GM18499 (cell line): ENCODE results near the gene ZKSCAN5.
A peak's percentile ranks its signal among the peaks of the same experiment; 100 is the strongest.
"Not testable (repeated sequence)": the region's sequence is repeated elsewhere in the genome, so short reads cannot be mapped to it uniquely, and the experiment has no call there.

Experiments used
- ATAC-seq: cut with Tn5 transposase; IDR thresholded peaks from one replicate; pipeline ENCODE4 v1.9.1; 2021; ENCODE audit warnings: moderate number of reproducible peaks; ENCODE audit not compliant: insufficient read depth, unreplicated experiment

Gene ZKSCAN5

GRCh38 chr7:99551334-99551733, 46.9 kb downstream of the ZKSCAN5 start:
- ATAC-seq: no peak

GRCh38 chr7:99551767-99552463, 47.5 kb downstream of the ZKSCAN5 start, which contains the start of gene FAM200A:
TSS of gene FAM200A (minus strand) at chr7:99552114. CDS start at chr7:99548407, 3,707 bp downstream.
- ATAC-seq: peak; percentile 72

- ATAC-seq: no peak
These were observed 48.6 kb downstream of the ZKSCAN5 start for GRCh38 chr7:99553039-99553438.

GRCh38 chr7:99554939-99555338, 50.5 kb downstream of the ZKSCAN5 start:
- ATAC-seq: no peak

- no peak for ATAC-seq
These were observed 52.7 kb downstream of the ZKSCAN5 start for GRCh38 chr7:99557196-99557607.

- no peak for ATAC-seq
These were observed 53.5 kb downstream of the ZKSCAN5 start for GRCh38 chr7:99557940-99558305.

GRCh38 chr7:99558306-99559174, 54.1 kb downstream of the ZKSCAN5 start, which contains the start of gene ZNF655:
TSS of gene ZNF655 (plus strand) at chr7:99558642. CDS start at chr7:99560560, 1,918 bp downstream.
- ATAC-seq: no peak

- ATAC-seq: no peak
These were observed 54.9 kb downstream of the ZKSCAN5 start for GRCh38 chr7:99559175-99559915.

GRCh38 chr7:99560834-99561736, 56.6 kb downstream of the ZKSCAN5 start:
- ATAC-seq: no peak

GRCh38 chr7:99561737-99562051, 57.2 kb downstream of the ZKSCAN5 start:
- ATAC-seq: no peak

GRCh38 chr7:99562114-99562784, 57.8 kb downstream of the ZKSCAN5 start:
- no peak for ATAC-seq

GRCh38 chr7:99562832-99563231, 58.4 kb downstream of the ZKSCAN5 start:
- ATAC-seq: no peak

GRCh38 chr7:99563650-99564049, 59.2 kb downstream of the ZKSCAN5 start:
- ATAC-seq: no peak

GRCh38 chr7:99568770-99569169, 64.3 kb downstream of the ZKSCAN5 start:
- ATAC-seq: not testable (repeated sequence)

GRCh38 chr7:99571768-99572167, 67.3 kb downstream of the ZKSCAN5 start:
- no peak for ATAC-seq

- no peak for ATAC-seq
These were observed 68.8 kb downstream of the ZKSCAN5 start for GRCh38 chr7:99573257-99573656.

GRCh38 chr7:99576251-99576650, 71.8 kb downstream of the ZKSCAN5 start:
- no peak for ATAC-seq

- no peak for ATAC-seq
These were observed 75.0 kb downstream of the ZKSCAN5 start for GRCh38 chr7:99579281-99579955.
